ENCODE results near the gene NXNL1. TPM values are rescaled to one million over a fixed set of nuclear protein-coding genes. Genes with fewer than 3 reads are reported as not detected.

Gene NXNL1
- total RNA-seq, 1 experiment from 2014 or later, result not detected

- Mint-ChIP-seq H3K4me1 (peaks cover 14% of the 10 kb centered on the region), H3K4me3 (no peak overlapping the region), H3K27ac (no peak overlapping the region), H3K27me3 (ENCODE audit: low read depth) (peaks cover 3% of the 10 kb centered on the region; the same call in 1 of the 2 replicates), H3K9me3 (no peaks in the 10 kb centered on the region), H3K36me3 (no peaks in the 10 kb centered on the region)
- CTCF ChIA-PET, result interaction anchor here (0.7 to 5.5 kb wide), 3 partner anchors 13 to 42 kb away, joined by 3 to 25 read pairs (median 3); partner anchors contain the start of gene TMEM221
- DNase-seq (ENCODE audit: low spot score) (no peak), ATAC-seq (no peak)
- TF ChIP-seq ZNF512 (CRISPR knock-in tag; IDR thresholded peaks at IDR 0.05; ENCODE audit: borderline replicate concordance) (no peak), IRF2 (CRISPR knock-in tag; IDR thresholded peaks at IDR 0.05; ENCODE audit: borderline replicate concordance, low read depth) (no peak), ETV6 (CRISPR knock-in tag; IDR thresholded peaks at IDR 0.05) (no peak), E2F5 (CRISPR knock-in tag; IDR thresholded peaks at IDR 0.05) (no peak), ZNF281 (CRISPR knock-in tag; IDR thresholded peaks at IDR 0.05) (no peak), PRDM15 (CRISPR knock-in tag; IDR thresholded peaks at IDR 0.05) (no peak), ZNF425 (CRISPR knock-in tag; conservative IDR thresholded peaks at IDR 0.05) (no peak), ZNF671 (CRISPR knock-in tag; IDR thresholded peaks at IDR 0.05) (no peak), ATF1 (CRISPR knock-in tag; IDR thresholded peaks at IDR 0.05) (no peak), GABPB1 (CRISPR knock-in tag; IDR thresholded peaks at IDR 0.05) (no peak)
- POLR2A ChIA-PET, result interaction anchor here (0.6 kb wide), 1 partner anchor 79 kb away, joined by 3 read pairs; no protein-coding TSS in a partner anchor
Measured at GRCh38 chr19:17482877-17483604, 22.3 kb upstream of the NXNL1 start.

- ChIA-PET POLR2A (interaction anchor here (1.0 kb wide), 1 partner anchor 29 kb away, joined by 3 read pairs; no protein-coding TSS in a partner anchor), CTCF (interaction anchor here (0.6 to 5.5 kb wide), 3 partner anchors 11 to 676 kb away, joined by 3 to 25 read pairs (median 6); partner anchors contain the start of gene SLC27A1)
- H3K4me3 Mint-ChIP-seq, result no peak overlapping the region
- ATAC-seq, result no peak
- no peak overlapping the region for H3K27ac Mint-ChIP-seq
- H3K4me1 Mint-ChIP-seq, result peaks cover 6% of the 10 kb centered on the region
- no peaks in the 10 kb centered on the region for H3K36me3 Mint-ChIP-seq
- H3K9me3 Mint-ChIP-seq, result no peaks in the 10 kb centered on the region
- DNase-seq (ENCODE audit: low spot score), result no peak
- peaks cover 3% of the 10 kb centered on the region; the same call in 1 of the 2 replicates for H3K27me3 Mint-ChIP-seq (ENCODE audit: low read depth)
- TF ChIP-seq IRF2 (CRISPR knock-in tag; IDR thresholded peaks at IDR 0.05; ENCODE audit: borderline replicate concordance, low read depth) (no peak), SMAD3 (CRISPR knock-in tag; IDR thresholded peaks at IDR 0.05; ENCODE audit: borderline replicate concordance) (no peak), GTF2I (CRISPR knock-in tag; conservative IDR thresholded peaks at IDR 0.05) (no peak), SMAD4 (CRISPR knock-in tag; IDR thresholded peaks at IDR 0.05) (no peak), USF2 (CRISPR knock-in tag; IDR thresholded peaks at IDR 0.05) (no peak), ESRRA (CRISPR knock-in tag; IDR thresholded peaks at IDR 0.05; ENCODE audit: borderline replicate concordance) (no peak), MAX (CRISPR knock-in tag; IDR thresholded peaks at IDR 0.05) (no peak)
Measured at GRCh38 chr19:17481986-17482385, 21.3 kb upstream of the NXNL1 start.
